Liver (tissue), 3 donors: ENCODE results near the gene BUB3.

Experiments used
- ATF3 ChIP-seq: IDR thresholded peaks from 2 replicates; pipeline ENCODE4 v1.6.1; 2016; ENCODE audit warnings: antibody characterized with exemption
- CTCF ChIP-seq: fragments of 150-350 bp; IDR thresholded peaks from 2 replicates; pipeline ENCODE4 v1.5.1; 2017; ENCODE audit warnings: improper control_type of control experiment, low read depth, low read length; ENCODE audit not compliant: missing input control
- EGR1 ChIP-seq, 2 donors: IDR thresholded peaks; 2 replicates each; pipeline ENCODE4 v1.6.1; 2016 to 2018; ENCODE audit warnings: antibody characterized with exemption in 2 of 2, low read depth in 2 of 2
- FOXA1 ChIP-seq: IDR thresholded peaks from 2 replicates; pipeline ENCODE4 v1.6.1; 2016; ENCODE audit warnings: antibody characterized with exemption
- HNF4G ChIP-seq: IDR thresholded peaks from 2 replicates; pipeline ENCODE4 v1.6.1; 2016; ENCODE audit warnings: antibody characterized with exemption
- JUND ChIP-seq, 2 donors: IDR thresholded peaks; 2 replicates each; pipeline ENCODE4 v1.6.1; 2016; ENCODE audit warnings: antibody characterized with exemption in 2 of 2
- MAX ChIP-seq: IDR thresholded peaks from 2 replicates; pipeline ENCODE4 v1.6.1; 2016; ENCODE audit warnings: antibody characterized with exemption
- NR2F2 ChIP-seq: IDR thresholded peaks from 2 replicates; pipeline ENCODE4 v1.6.1; 2016; ENCODE audit warnings: antibody characterized with exemption
- RAD21 ChIP-seq, 2 donors: IDR thresholded peaks; 2 replicates each; pipeline ENCODE4 v1.6.1; 2016; ENCODE audit warnings: antibody characterized with exemption in 2 of 2, mild to moderate bottlenecking in 2 of 2
- REST ChIP-seq: IDR thresholded peaks from 2 replicates; pipeline ENCODE4 v1.6.1; 2016; ENCODE audit warnings: antibody characterized with exemption, mild to moderate bottlenecking
- SP1 ChIP-seq: IDR thresholded peaks from 2 replicates; pipeline ENCODE4 v1.6.1; 2018; ENCODE audit warnings: antibody characterized with exemption, mild to moderate bottlenecking
- YY1 ChIP-seq: IDR thresholded peaks from 2 replicates; pipeline ENCODE4 v1.6.1; 2016; ENCODE audit warnings: antibody characterized with exemption, mild to moderate bottlenecking
- ZBTB33 ChIP-seq: IDR thresholded peaks from 2 replicates; pipeline ENCODE4 v1.6.1; 2016; ENCODE audit warnings: antibody characterized with exemption
- donor health status: healthy.
- donor health status: healthy.

- TF ChIP-seq CTCF (no peak), ZBTB33 (no peak), JUND (IDR thresholded peaks at IDR 0.05) (no peak), REST (no peak), EGR1 (IDR thresholded peaks at IDR 0.05; ENCODE audit: low read depth in 2 of 2) (no peak), ATF3 (no peak), MAX (no peak), RAD21 (IDR thresholded peaks at IDR 0.05) (no peak), HNF4G (no peak), YY1 (no peak), NR2F2 (no peak), SP1 (no peak), FOXA1 (no peak)
Measured at GRCh38 chr10:123212063-123212462, 57.9 kb downstream of the BUB3 start.
